Stomach smooth muscle (tissue), 2 donors: ENCODE data around the gene MAML3.

Experiments
- H3K27ac ChIP-seq: one replicate; pipeline ENCODE4 v1.7.0; 2013; ENCODE audit warnings: mild to moderate bottlenecking, low read length, inconsistent platforms
- H3K27me3 ChIP-seq, 2 donors: one replicate each; pipeline ENCODE4 v1.7.0; 2013; ENCODE audit warnings: low read length in 2 of 2; ENCODE audit not compliant: insufficient read depth in 2 of 2, control insufficient read depth in 1 of 2
- H3K36me3 ChIP-seq, 2 donors: one replicate each; pipeline ENCODE4 v1.7.0; 2013; ENCODE audit warnings: low read length in 2 of 2; ENCODE audit not compliant: control insufficient read depth in 2 of 2, insufficient read depth in 2 of 2
- H3K4me1 ChIP-seq: one replicate; pipeline ENCODE4 v1.7.0; 2013; ENCODE audit warnings: low read length; ENCODE audit not compliant: control insufficient read depth, insufficient read depth
- H3K4me3 ChIP-seq, 2 donors: one replicate each; pipeline ENCODE4 v1.7.0; 2013; ENCODE audit warnings: low read length in 2 of 2
- H3K9ac ChIP-seq, 2 donors: one replicate each; pipeline ENCODE4 v1.7.0; 2013; ENCODE audit warnings: low read length in 2 of 2, mild to moderate bottlenecking in 1 of 2
- H3K9me3 ChIP-seq, 2 donors: one replicate each; pipeline ENCODE4 v1.7.0; 2013; ENCODE audit warnings: low read length in 2 of 2; ENCODE audit not compliant: control insufficient read depth in 2 of 2
- donor health status: healthy.
- donor health status: Pancreatic carcinoma.

The MAML3 gene

GRCh38 chr4:140111256-140111655 is 42.7 kb downstream of the MAML3 start:
- H3K36me3 ChIP-seq: no peaks in the 10 kb centered on the region
- no peak overlapping the region for H3K27ac ChIP-seq
- no peaks in the 10 kb centered on the region for H3K9me3 ChIP-seq
- H3K4me3 ChIP-seq: no peak overlapping the region
- no peaks in the 10 kb centered on the region for H3K27me3 ChIP-seq
- H3K4me1 ChIP-seq: no peaks in the 10 kb centered on the region
- H3K9ac ChIP-seq: no peak overlapping the region

GRCh38 chr4:140110542-140111215 is 43.3 kb downstream of the MAML3 start:
- H3K27ac ChIP-seq: no peak overlapping the region
- H3K4me3 ChIP-seq: no peak overlapping the region
- H3K9me3 ChIP-seq: no peaks in the 10 kb centered on the region
- H3K36me3 ChIP-seq: no peaks in the 10 kb centered on the region
- H3K9ac ChIP-seq: no peak overlapping the region
- no peaks in the 10 kb centered on the region for H3K27me3 ChIP-seq
- H3K4me1 ChIP-seq: no peaks in the 10 kb centered on the region

GRCh38 chr4:140109737-140110136 is 44.2 kb downstream of the MAML3 start:
- Histone ChIP-seq H3K9me3 (no peaks in the 10 kb centered on the region), H3K9ac (no peak overlapping the region), H3K27ac (no peak overlapping the region), H3K27me3 (no peaks in the 10 kb centered on the region), H3K36me3 (no peaks in the 10 kb centered on the region), H3K4me3 (no peak overlapping the region), H3K4me1 (no peaks in the 10 kb centered on the region)

DNA sequence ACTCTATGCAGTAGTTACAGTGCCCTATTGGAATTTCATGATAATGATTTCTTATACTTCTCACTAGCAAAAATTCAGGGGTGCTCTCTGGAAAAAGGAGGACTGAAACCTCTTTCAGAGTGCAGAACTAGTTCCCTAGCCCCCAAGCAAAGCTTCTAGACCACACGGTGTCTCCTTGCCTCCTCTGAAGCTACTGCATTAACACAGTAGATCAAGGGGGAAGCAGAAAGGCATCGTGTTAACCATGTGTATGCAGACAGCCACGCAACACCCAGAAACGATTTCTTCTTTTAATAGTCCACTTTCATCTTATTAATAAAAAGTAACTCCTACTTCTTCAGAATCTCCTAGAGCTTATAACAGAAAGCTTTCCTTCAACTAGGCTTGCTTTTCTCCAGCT is 44.7 kb downstream of the MAML3 start:
- H3K4me3 ChIP-seq: no peak overlapping the region
- H3K4me1 ChIP-seq: no peaks in the 10 kb centered on the region
- no peak overlapping the region for H3K9ac ChIP-seq
- no peak overlapping the region for H3K27ac ChIP-seq
- no peaks in the 10 kb centered on the region for H3K9me3 ChIP-seq
- no peaks in the 10 kb centered on the region for H3K27me3 ChIP-seq
- no peaks in the 10 kb centered on the region for H3K36me3 ChIP-seq

DNA sequence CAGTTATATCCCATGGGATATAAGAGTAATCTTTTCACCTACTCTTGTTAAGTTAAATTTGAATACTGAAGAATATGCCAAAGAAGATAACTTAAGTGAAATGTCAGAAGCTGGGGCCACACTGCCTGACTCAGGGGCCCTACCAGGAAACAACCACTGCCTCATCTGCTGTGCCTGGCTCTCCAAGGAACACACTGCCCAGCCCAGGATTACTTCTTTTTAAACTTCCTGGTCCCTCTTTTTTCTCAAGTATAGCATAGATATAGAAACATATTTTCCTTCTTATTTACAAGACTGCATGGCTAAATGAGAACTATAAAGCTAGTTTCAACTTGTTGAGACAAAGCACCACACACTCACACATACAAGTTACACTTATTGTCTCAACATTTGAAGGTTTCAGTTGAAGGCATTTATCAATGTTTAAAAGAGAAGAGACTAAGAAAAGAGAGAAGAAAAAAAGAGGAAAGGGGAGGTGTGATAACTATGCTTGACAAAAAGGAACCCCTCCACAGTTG is 45.2 kb downstream of the MAML3 start:
- no peaks in the 10 kb centered on the region for H3K4me1 ChIP-seq
- H3K9ac ChIP-seq: no peak overlapping the region
- H3K36me3 ChIP-seq: no peaks in the 10 kb centered on the region
- no peak overlapping the region for H3K27ac ChIP-seq
- H3K9me3 ChIP-seq: no peaks in the 10 kb centered on the region
- no peaks in the 10 kb centered on the region for H3K27me3 ChIP-seq
- H3K4me3 ChIP-seq: no peak overlapping the region

GRCh38 chr4:140108243-140108642 is 45.7 kb downstream of the MAML3 start:
- Histone ChIP-seq H3K9ac (no peak overlapping the region), H3K4me3 (no peak overlapping the region), H3K4me1 (no peaks in the 10 kb centered on the region), H3K27me3 (no peaks in the 10 kb centered on the region), H3K9me3 (no peaks in the 10 kb centered on the region), H3K27ac (no peak overlapping the region), H3K36me3 (no peaks in the 10 kb centered on the region)

DNA sequence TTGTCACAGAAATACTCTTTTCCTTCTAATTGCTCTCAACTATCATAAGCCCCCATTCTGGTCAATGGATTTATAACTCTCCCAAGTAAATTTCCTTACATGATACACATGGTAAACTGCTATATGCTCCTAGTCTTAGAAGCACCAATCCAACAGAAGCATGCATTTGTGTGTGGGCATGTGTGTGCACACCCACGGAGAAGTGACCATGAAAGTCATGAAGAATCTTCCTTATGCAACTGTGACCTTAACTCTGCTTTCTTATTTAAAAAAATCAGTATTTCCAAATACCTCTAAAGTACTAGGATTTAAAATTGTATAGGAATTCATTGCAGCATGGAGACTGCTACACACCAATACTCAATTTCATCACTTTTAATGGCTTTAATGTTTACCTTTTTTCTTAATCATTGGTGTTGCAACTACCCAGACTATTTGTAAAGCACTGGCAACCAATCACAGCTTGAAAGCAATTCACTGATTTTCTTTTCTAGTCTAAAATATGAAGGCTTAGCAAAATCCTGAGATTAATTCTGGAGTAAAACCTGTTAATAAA is 47.6 kb downstream of the MAML3 start:
- Histone ChIP-seq H3K4me3 (no peak overlapping the region), H3K9ac (no peak overlapping the region), H3K36me3 (no peaks in the 10 kb centered on the region), H3K4me1 (no peaks in the 10 kb centered on the region), H3K27me3 (no peaks in the 10 kb centered on the region), H3K27ac (no peak overlapping the region), H3K9me3 (no peaks in the 10 kb centered on the region)

- Histone ChIP-seq H3K4me3 (no peak overlapping the region), H3K9me3 (no peaks in the 10 kb centered on the region), H3K9ac (no peak overlapping the region), H3K27me3 (no peaks in the 10 kb centered on the region), H3K27ac (no peak overlapping the region), H3K4me1 (no peaks in the 10 kb centered on the region), H3K36me3 (no peaks in the 10 kb centered on the region)
Measured at GRCh38 chr4:140105436-140105835, 48.5 kb downstream of the MAML3 start.

GRCh38 chr4:140103676-140104075 is 50.3 kb downstream of the MAML3 start:
- Histone ChIP-seq H3K9me3 (no peaks in the 10 kb centered on the region), H3K4me3 (no peak overlapping the region), H3K27ac (no peak overlapping the region), H3K9ac (no peak overlapping the region), H3K4me1 (peaks cover 9% of the 10 kb centered on the region), H3K27me3 (no peaks in the 10 kb centered on the region), H3K36me3 (no peaks in the 10 kb centered on the region)

DNA sequence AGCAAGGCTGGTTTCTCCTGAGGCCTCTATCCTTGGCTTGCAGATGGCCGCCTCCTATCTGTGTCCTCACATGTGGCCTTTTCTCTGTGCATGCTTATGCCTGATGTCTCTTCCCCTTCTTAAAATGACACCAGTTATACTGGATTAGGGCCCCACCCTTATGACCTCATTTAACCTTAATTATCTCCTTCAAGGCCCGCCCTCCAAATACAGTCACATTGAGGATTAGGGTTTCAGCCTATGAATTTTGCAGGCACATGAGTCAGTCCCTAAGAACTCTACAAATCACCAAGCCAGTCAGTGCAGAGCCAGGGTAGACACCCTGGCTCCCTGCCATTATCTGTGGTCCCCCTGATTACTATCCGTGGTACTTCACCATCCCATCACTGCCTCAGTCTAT is 51.6 kb downstream of the MAML3 start:
- Histone ChIP-seq H3K9me3 (no peaks in the 10 kb centered on the region), H3K4me1 (peaks cover 16% of the 10 kb centered on the region), H3K9ac (no peak overlapping the region), H3K36me3 (no peaks in the 10 kb centered on the region), H3K27me3 (no peaks in the 10 kb centered on the region), H3K27ac (no peak overlapping the region), H3K4me3 (no peak overlapping the region)

- H3K27ac ChIP-seq: no peak overlapping the region
- H3K9me3 ChIP-seq: no peaks in the 10 kb centered on the region
- no peak overlapping the region for H3K9ac ChIP-seq
- peaks cover 28% of the 10 kb centered on the region for H3K4me1 ChIP-seq
- no peaks in the 10 kb centered on the region for H3K36me3 ChIP-seq
- no peaks in the 10 kb centered on the region for H3K27me3 ChIP-seq
- H3K4me3 ChIP-seq: no peak overlapping the region
Measured at GRCh38 chr4:140100771-140101170, 53.2 kb downstream of the MAML3 start.
